Astrocyte of the cerebellum (primary cell): ENCODE results near the gene PDE4D.

Source experiments
- DNase-seq: peaks from one replicate; pipeline ENCODE4 v3.0.0-alpha.2; 2011; ENCODE audit warnings: low read depth
- H3K4me3 ChIP-seq: 2 replicates; pipeline ENCODE4 v1.5.1; 2011; ENCODE audit warnings: mild to moderate bottlenecking, low read depth, low read length, moderate library complexity
- in situ Hi-C: cut with HindIII; loops from 2 replicates; pipeline ENCODE4 v1.10.0; 2017; ENCODE audit warnings: low sequenced_read_pairs
- TF ChIP-seq, protein P1 (sequence below): IDR thresholded peaks from 2 replicates; pipeline ENCODE4 v1.5.1; 2012; ENCODE audit warnings: low read length, low read depth, moderate library complexity, mild to moderate bottlenecking; ENCODE audit errors: missing control alignments

PDE4D gene

DNA sequence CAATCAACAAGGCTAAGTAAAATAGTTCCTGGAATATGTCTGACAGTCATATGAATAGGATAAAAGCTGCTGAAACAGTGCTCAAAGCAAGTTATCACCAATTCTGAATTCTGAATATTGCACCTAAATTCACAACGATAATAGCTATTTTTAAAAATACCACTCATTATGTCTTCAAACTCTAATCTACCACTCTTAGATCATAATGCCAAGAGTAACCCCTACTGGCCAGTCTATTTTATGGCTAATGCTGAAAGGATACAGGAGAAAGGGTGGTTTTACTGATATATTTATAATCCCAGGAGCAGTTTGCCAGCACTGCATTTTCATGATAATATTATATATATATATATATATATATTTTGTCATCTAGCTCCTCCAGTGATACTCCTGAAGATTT is 232.8 kb downstream of the PDE4D start:
- TF ChIP-seq, protein P1, sequence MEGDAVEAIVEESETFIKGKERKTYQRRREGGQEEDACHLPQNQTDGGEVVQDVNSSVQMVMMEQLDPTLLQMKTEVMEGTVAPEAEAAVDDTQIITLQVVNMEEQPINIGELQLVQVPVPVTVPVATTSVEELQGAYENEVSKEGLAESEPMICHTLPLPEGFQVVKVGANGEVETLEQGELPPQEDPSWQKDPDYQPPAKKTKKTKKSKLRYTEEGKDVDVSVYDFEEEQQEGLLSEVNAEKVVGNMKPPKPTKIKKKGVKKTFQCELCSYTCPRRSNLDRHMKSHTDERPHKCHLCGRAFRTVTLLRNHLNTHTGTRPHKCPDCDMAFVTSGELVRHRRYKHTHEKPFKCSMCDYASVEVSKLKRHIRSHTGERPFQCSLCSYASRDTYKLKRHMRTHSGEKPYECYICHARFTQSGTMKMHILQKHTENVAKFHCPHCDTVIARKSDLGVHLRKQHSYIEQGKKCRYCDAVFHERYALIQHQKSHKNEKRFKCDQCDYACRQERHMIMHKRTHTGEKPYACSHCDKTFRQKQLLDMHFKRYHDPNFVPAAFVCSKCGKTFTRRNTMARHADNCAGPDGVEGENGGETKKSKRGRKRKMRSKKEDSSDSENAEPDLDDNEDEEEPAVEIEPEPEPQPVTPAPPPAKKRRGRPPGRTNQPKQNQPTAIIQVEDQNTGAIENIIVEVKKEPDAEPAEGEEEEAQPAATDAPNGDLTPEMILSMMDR = peak; percentile 38
- in situ Hi-C loops = no loop called here
- no peak overlapping the region for H3K4me3 ChIP-seq
- no peak for DNase-seq

DNA sequence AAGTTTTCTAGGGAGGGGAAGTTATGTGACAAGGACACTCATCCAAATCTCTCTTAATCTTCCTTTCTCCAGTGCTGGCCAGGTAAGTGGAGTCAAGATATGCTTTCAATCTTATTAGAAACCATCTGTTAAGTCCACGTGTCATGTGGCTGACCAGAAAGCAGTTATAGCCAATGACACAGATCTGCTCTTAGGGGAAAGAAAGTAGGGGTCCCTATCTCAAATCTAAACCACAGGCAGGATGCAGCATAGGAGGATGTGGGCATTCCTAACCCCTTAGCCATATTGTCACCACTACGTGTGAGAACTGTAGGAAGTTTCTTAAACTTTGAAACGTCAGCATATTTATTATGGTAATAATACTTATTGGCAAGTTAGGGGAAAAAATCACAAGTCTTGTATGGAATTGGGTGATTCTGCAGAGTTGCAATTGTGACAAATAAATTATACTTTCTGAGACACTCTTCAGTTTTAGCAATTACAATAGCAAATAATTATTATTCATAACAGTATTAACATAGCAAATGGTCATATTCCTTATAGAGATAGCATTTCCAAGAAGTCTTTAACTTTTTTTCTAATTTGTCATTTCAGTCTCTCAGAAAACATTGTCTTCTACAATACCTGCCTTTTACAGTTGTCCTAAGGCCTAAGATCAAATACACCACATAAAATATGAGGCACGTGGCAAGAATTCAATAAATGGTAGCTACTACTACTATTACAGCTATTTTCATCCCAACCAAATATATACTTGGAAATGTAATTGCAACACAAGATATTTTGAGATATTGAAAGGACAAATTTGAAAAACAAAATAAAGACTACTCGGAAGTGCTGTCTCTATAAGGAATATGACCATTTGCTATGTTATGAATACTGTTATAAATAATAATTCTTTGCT is 236.9 kb downstream of the PDE4D start:
- no peak for DNase-seq
- H3K4me3 ChIP-seq = no peak overlapping the region
- in situ Hi-C loops = no loop called here
- TF ChIP-seq, protein P1 = no peak

DNA sequence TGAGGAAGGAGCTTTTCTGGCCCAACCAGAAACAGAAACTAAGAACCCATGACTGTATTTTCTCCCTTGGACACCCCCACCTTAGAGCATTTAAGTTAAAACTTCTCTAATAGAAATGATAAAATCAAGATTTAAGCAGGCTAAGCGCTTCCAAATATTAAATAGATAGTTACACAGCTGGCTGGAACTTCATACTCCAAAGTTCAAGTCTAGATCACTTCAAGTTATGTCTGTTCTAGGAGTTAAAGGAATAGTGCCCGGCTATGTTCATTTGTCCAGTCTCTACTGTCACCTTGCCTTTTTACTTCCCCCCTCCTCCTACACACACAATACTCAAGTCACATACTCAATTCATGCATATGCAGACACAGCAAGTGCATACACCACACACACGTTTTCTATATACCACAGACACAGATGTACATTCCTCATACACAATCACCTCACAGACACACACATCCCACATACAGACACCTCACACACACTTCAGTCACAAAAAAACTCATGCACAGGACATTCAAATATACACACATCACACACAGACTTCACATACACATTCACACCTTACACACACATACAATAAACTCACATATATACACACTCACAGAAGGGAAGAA is 237.7 kb downstream of the PDE4D start:
- no peak for DNase-seq
- no peak overlapping the region for H3K4me3 ChIP-seq
- in situ Hi-C loops = no loop called here
- TF ChIP-seq, protein P1 = no peak

DNA sequence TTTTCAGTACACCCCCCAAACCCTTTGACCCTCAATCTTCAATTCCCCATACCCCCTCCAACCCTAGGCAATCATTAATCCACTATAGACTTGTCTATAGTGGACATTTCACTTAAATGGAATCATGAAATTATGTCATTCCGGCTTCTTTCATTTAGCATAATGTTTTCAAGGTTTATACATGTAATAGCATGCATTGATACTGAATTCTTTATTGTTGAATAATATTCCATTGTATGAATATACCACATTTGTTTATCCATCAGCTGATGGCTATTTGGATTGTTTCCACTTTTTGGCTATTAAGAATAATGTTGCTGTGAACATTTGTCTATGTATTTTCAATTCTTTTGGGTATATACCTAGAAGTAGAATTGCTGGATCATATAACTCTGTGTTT is 238.8 kb downstream of the PDE4D start:
- TF ChIP-seq, protein P1 = no peak
- in situ Hi-C loops = no loop called here

DNA sequence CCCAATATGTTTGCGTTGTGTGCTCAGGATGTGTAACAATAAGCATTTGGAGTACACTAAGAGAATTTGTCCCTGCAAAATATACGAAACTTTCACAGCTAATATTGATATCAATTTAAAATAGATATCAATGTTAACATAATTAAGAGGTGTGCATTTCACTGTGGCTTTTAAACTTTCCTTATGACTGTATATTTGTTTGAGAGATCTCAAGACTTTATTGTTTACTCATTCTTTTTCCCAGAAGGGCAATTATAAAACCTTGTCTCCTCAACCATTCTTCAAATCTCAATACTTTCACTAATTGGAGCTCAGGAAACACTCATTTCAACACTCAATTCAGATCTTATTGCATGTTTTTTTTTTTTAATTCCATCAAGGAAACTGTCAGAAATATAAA is 241.1 kb downstream of the PDE4D start:
- no peak for DNase-seq
- TF ChIP-seq, protein P1 = no peak
- in situ Hi-C loops = no loop called here
- no peak overlapping the region for H3K4me3 ChIP-seq

More for the DNA sequence above, 238.8 kb downstream of the PDE4D start:
- no peak for DNase-seq
- no peak overlapping the region for H3K4me3 ChIP-seq

DNA sequence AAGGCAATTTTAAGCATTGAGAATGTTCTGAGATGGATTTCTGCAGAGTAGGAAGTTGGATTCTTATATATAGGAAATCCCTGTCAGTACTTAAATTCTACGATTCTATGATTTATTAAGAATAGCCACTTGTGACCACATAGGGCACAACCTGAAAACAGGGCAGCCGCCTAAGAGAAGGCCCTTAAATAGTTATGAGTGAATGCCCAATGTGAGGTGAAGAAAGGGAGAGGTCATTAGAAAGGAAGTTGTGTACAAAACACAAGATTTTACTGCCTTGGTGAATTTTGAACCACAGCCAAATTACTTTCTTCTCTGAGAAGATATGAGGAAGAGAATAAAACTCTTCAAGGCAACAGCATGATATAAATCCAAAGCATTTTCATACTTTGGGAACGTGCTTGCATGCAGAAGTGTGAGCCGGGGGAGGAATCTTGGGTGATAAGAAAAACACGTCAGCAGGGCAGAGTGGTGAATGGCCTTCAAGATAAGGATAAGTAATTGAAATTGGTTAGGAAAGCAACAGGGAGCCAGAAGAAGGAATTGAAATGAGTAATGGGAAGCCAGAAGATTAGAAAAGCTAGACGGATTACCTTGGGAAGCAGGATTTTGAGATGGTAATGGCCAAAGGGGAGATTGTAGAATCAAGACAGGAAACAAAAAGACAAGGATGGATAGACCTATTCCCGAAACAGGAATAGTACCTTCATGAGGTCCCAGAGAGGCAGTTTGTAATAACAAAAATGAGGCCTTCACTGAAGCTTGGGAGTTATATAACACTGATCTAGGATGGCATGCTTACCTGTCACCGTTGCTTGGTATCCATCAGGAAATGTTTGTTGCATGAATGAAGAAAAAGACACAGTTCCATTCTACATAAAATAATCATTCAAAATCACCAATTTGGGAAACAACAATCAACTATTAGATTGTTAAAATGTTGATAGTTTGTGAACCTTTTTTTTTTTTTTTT is 244.3 kb downstream of the PDE4D start:
- in situ Hi-C loops = loop anchor here (25.0 kb wide), 1 partner anchor 137 kb away; no protein-coding TSS in a partner anchor
- TF ChIP-seq, protein P1 = no peak
- no peak for DNase-seq
- no peak overlapping the region for H3K4me3 ChIP-seq
